GM19468 (cell line): ENCODE measurements around the gene CCDC137.
"Not testable (repeated sequence)": the region's sequence is repeated elsewhere in the genome, so short reads cannot be mapped to it uniquely, and the experiment has no call there.

ENCODE experiments used
- ATAC-seq: cut with Tn5 transposase; IDR thresholded peaks from one replicate; pipeline ENCODE4 v1.9.1; 2021; ENCODE audit warnings: mild to moderate bottlenecking, moderate library complexity, moderate number of reproducible peaks; ENCODE audit not compliant: unreplicated experiment; ENCODE audit errors: extremely low read depth

CCDC137 gene

DNA sequence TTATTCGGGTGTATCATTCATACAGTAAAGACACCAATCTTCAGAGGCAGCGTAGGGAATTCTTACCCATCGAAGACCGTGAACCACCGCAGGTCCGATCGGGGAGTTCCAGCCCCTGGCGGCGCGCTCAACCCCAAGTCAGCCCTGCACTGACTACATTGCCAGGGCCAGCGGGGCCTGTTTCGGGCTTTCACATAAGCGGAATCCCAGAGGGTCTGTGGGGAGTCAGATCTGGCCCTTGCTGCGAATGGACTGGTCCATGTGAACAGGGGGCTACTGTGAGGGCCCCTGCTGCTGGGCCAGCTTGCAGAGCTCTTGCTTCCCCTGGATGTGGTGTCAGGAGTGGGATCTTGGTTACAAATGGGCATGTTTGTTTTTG lies 17.8 kb upstream of the CCDC137 start:
- no peak for ATAC-seq

DNA sequence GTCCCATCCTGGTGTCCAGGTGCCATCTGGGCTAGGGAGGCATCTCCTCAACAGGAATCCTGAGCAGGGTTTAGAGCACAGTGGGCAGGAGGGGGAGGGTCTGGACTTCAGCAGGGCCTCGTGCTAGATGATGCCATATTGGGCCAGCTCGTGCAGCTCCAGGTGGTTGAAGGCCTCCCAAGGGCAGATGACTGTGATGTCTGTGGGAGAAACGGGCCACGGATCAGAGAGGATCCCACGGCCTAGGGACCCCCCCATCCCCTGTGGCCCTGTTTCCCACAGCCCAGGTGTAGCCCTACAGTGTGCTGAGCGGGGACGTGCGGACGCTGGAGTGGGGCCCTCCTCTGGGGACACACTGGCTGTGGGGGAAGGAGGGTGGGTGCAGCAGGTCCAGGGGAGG lies 15.6 kb upstream of the CCDC137 start:
- ATAC-seq: no peak

DNA sequence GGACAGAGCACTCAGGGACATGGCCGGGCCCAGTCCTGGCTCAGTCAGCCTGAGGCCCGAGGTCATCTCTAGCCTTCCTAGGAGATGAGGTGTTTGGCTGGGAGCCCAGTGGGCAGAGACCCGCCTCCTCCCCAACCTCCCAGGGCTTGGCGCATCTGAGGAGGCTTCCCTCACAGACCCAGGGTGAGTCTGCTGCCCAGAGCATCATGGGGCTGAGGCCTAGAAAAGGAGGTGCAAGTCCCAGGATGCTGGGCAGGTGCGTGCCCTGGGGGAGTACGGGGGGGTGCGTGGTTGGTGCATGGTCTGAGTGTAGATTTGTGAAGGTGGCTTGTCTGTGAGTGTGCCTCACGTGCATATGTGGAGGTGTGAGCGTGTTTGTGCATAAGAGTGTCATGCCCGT lies 14.8 kb upstream of the CCDC137 start:
- no peak for ATAC-seq

DNA sequence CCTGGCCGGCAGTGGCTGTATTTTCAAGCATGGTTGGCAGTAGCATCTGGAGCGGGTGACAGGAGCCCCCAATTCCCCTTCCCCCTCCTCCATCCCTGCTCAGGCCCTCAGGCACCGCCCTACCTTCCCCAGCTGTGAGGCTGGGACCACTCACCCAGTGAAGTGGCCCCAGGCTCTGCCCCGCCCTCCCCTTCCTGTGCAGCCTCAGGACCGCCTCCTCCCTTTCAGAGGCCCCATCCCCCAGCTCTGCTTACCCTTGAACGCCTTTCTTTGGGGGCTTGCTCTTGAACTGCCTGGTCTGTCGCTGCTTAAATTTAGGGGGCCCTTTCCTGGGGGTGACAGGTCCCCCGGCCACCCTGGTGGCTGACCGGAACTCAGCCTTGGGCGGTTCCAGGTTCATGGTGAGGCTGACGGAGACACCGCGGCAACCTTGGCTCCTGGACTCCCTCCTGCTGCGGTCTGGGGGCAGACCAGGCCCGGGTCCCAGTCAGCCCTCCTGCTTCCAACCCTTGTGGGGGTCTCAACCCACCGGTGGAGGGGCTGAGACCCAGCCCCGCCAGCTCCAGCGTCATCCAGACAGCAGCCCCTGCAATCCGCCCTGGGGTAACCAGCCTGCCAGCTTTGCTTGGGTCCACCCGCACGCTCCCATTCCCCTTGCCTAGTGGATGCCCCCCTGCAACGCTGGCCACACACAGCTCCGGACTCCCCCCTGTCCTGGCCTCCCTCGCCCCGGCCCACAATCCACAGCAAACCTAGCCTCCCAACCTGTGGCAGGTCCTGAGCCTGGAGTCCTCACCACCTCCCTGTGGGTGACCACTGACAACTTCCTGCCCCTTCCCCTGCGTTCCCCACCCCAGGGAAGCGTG lies 13.4 kb upstream of the CCDC137 start:
- no peak for ATAC-seq

DNA sequence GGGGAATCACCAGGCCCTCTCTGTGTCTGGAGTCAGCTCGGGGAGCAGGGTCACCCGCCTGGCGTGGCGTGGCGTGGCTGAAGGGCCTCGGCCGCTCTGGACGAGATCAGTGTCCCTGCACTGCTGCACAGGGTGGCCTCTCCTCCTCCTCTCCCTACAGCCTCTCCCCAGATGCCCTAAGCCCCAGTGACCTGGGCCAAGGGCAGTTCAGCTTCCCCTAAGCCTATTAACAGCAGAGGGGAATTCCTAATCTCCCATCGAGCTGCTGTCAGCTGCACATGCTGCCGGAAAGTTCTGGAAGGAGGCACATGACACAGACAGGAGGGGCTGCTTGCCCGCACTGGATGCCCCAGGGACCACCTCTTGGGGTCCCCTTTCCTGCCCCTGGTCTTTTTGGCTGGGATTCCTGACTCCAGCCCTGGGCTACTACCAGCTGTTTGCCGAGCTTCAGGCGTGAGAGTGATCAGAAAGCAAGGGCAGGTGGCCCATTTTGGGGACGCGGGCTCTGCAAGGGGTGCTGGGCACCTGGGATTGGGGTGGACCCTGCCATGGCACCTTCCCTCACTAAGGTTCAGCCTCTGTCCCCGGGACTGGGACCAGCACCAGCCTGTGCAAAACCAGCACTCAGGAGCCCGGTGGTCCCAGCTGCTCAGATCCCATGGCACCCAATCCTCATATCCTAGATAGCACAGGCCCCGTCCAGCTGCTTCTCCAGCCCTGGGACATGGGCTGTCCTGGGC lies 11.0 kb upstream of the CCDC137 start:
- no peak for ATAC-seq

DNA sequence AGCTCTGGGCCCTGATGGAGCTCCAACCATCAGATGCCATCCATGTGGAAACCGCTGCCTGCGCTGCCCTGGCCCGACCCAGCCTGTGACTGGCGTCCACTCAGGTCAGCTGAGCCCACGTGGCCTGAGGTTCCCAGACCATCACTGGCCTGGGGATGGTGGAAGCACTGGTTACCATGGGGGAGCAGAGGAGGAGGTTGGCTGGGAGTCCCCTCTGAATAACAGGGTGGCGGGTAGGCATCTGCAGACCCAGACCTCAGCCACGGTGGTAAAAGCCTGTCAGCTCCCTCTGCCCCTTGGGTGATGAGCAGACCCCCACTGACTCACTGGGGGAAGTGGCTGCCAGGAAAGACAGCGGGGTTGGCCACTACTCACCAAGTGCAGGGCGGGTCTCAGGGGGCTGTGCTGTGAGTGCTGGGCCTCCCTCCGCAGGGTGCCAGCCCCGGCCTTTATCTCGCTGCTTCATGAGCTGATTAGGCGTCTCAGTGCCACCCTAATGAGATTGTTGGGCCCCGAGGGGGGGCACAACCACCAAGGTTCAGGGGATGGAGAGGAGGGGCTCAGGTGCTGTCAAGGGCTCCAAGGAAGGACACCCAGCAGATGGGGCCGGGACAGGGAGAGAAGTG lies 10.3 kb upstream of the CCDC137 start, which contains the start of gene PDE6G:
TSS of gene PDE6G (minus strand) at position 425 of the 626 bp plus-strand sequence. CDS start 3,237 bp downstream, outside the sequence.
- no peak for ATAC-seq

DNA sequence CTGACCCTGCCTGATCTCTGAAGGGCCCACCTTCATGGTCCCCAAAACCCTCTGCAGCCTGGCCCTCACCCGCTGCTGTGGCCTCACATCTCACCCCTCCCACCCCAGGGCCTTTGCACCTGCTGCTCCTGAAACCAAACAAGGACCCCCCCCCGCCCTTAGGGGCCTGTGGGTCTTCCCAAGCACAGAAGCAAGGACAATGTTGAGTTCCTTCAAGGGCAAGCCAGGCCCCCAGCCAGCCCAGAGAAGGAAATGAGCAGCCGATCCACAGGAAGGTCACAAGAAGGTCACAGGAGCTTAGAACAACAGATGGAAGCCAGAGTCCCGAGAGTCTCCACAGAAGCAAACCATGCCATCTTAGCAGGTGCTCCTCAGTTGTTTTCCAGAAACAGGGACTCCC lies 9.7 kb upstream of the CCDC137 start:
- no peak for ATAC-seq

DNA sequence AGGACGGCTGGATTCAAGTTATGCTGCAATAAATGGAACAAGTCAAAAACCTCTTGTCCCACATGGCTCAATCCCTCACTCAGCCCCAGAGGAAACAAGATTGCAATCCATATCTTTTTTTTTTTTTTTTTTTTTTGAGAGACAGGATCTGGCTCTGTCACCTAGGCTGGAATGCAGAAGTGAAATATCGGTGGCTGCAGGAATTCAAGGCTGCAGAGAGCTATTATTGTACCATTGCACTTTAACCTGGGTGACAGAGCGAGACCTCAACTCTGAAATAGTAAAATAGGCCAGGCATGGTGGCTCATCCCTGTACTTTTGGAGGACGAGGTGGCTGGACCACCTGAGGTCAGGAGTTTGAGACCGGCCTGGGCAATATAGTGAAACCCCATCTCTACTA lies 7.5 kb upstream of the CCDC137 start:
- ATAC-seq: no peak

DNA sequence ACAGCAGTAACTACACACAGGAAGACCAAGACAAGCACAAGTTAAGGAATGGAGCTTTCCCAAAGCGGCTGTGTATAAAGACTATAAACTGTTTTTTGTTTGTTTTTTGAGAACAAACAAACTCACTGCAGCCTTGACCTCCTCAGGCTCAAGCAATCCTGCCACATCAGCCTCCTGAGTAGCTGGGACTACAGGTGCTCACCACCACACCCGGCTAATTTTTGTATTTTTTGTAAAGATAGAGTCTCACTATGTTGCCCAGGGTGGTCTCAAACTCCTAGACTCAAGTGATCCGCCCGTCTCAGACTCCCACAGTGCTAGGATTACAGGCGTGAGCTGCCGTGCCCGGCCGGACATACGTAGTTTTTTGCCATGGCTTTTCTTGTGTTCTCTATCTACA lies 6.1 kb upstream of the CCDC137 start:
- ATAC-seq: no peak

DNA sequence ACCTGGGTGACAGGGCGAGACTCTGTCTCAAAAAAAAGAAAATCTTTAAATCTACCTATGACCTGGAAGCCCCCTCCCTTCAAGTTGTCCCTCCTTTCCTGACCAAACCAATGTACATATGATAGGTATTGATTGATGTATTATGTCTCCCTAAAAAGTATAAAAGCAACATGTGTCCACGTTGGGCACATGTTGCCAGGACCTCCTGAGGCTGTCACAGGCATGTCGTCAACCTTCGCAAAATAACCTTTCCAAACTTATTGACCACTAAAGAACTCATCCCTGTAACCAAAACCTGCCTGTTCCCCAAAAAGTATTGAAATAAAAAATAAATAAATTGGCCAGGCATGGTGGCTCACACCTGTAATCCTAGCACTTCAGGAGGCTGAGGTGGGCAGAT lies 4.5 kb upstream of the CCDC137 start:
- no peak for ATAC-seq

DNA sequence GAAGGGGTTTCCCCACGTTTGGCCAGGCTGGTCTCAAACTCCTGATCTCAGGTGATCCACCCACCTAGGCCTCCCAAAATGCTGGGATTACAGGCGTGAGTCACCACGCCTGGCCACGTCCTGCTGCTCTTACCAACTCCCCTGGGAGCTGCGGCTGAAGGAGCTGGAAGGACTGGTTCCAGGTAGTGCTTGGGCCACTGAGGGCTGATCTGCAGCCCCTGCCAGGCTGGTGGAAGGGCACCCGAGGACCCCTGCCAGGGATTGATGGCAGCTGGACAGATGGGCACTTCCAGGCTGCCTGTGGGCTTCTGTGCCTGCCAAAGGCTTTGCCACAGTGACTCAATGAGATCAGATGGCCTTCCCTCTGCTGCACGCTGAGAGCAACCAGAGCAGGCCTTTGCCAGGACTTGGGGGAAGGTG lies 2.5 kb upstream of the CCDC137 start:
- ATAC-seq: no peak

DNA sequence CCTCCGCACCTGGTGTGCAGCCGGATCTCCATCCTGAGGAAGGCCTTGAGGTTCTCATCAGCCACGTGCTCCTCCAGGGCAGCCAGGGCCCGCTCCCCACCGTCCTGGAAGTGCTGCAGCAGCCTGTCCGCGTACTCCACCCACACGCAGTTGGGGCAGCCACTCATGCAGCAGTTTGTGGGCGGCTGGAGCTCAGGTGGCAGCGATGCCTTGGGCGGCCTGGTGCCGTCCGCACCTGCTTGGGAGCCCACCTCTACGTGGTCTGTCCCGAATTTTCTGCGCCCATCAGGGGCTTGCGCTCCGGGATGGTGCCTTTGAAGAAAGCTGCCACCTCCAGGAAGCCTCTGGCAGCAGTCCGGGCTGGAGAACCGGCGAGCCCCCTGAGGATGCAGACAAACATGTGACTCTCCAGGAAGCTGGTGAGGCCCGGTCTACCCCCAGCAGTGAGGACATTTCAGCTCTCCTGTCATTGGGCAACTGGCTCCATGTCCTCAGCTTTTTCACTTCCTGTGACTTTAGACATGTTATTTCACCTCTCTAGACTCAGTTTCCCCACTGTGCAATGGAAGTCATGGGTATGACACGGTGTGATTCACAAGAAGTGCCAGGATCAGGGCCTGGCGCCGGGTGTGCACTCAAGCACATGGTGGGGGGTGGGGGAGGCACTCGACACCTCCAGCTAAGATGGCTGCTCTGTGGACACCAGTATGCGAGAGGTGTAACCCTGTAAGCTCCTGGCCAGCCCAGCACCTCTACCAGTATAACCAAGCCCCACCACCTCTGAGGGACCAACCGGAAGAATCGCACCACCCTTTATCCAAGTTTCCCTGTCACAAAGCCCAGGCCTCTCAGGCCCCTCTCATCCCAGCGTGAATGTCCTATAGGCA lies 1.1 kb upstream of the CCDC137 start:
- no peak for ATAC-seq

DNA sequence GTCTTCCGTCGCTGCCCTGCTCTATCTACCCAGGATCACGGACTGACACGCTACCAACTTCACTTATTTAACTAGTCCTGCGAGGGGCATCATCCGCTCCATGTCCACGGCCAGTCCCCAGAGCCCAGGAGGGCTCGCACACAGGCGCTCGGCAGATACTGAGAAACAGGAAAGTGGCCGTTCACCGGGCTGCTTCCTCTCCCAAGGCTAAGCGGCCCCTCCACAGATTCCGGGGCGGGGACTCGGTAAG lies 520 bp upstream of the CCDC137 start:
- ATAC-seq: no peak

DNA sequence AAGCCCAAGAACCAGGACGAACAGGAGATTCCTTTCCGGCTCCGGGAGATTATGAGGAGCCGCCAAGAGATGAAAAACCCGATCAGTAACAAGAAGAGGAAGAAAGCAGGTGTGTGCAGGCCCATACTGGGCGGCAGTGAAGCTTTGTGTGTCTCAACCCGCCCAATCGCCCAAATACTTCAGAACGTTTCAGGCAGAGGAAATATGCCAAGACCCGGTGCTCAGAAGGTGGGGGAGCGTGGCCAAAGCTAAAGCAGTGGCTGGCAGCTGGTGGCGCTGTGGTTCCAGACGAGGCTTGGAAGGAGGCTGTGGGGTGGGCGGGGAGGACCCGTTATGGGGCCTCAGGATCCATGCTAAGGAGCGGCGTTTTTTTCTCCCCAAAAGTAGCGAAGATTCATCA lies 1.2 kb downstream of the CCDC137 start:
- ATAC-seq: no peak

DNA sequence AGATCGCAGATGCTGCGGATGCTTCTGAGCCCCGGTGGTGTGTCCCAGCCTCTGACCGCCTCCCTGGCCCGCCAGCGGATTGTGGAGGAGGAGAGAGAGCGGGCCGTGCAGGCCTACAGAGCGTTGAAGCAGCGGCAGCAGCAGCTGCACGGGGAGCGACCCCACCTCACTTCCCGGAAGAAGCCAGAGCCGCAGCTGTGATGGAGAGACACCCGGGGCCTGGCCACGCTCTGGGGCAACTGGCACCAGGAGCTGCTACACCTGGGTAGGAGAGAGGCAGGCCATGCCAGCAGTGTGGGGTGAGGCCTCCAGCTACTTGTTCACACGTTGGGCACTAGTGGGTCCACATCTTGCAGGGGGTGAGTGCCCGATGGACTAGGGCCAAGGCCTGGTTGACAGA lies 6.0 kb downstream of the CCDC137 start:
- no peak for ATAC-seq

DNA sequence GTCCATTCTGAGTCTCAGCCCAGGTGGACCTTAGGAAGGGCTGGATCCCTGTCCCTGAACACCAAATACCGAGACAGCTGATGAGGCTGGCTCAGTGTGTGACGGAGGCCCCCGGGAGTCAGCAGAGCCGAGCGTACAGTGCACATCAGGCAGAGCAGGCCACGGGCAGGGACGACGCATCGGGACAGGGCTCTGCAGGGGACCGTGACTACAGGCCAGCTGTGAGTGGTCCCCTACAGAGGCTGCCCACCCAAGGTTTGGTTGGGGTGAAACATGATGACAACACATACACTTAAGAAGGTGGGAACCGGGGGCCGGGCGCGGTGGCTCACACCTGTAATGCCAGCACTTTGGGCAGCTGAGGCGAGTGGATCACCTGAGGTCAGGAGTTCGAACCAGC lies 6.4 kb downstream of the CCDC137 start:
- no peak for ATAC-seq

DNA sequence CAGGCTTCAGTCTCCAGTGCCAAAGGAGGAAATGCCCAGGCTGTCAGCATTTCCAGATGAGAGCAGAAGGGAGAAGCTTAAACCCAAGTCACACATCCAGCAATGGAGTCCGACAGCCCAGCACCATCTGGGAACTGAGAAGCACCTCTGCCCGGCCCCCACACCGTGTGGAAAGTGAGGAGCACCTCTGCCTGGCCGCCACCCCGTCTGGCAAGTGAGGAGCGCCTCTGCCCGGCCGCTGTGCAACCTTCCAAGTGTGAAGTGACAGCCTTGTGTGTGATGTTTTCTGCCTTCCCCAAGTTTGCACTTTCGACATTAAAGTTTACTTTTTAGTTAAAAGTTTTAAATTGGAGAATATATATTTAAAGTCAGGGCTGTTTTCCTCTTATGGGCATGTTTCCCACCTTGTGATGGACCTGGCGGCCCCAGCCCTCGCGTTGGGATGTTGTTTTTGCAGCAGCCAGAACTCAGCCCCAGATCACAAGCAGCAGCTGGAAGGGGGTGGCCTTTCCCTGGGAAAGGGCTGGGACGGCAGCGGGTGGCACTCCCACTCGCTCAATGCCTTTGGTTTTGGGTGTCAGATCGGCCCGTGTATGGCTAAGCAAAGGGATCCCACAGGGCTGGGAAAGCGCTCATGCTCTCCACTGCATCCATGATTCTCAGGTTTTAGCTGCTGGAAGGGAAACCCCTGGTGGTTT lies 7.2 kb downstream of the CCDC137 start:
- ATAC-seq: no peak

DNA sequence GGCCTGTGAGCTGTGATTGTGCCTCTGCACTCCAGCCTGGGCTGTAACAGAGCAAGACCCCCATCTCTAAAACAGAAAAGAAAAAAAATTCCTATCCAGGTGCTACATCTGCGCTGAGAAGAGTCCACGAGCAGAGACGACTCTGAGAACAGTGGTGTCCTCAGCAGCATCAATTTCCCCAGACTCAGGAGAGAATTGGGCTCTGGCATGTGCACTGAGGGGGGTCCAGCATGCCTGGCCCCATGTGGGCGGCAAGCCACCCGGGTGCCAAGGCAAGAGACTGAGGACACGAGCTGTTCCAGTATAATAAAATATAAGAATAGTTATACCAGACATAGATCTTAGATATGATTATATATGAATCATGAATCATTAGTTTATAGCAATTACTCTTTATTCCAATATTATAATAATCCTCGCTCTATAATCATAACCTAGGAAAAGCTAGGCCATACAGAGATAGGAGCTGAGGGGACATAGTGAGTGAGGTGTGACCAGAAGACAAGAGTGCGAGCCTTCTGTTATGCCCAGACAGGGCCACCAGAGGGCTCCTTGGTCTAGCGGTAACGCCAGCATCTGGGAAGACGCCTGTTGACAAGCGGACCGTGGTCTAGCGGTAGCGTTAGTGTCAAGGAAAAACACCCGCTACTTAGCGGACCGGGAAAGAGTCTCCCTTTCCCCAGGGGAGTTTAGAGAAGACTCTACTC lies 9.1 kb downstream of the CCDC137 start:
- ATAC-seq: not testable (repeated sequence)

DNA sequence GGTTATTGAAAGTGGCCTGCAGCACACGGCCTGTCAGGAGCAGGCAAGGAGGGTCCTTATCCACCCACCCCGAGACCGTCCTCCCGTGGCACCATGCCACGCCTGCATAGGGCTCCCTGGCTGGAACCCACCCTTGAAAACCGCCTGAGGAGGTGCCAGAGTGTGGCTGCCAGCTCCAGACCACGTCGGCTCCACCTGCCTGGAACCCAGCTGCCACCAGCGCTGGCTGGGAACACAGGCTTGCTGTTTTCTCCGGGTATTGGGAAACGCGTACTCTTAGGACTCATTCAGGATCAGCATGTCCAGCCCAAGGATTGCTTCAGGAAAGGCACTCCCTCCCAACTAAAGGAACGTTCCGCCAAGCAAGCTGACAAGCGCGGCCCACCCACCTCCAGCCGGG lies 10.4 kb downstream of the CCDC137 start:
- ATAC-seq: no peak
